GM18507 (cell line): ENCODE results near the gene TTLL11.

Experiments
- DNase-seq: peaks from one replicate; pipeline ENCODE4 v3.0.0; 2011; ENCODE audit warnings: low read depth; ENCODE audit not compliant: insufficient read length; ENCODE audit errors: extremely low spot score
- FAIRE-seq: peaks from 2 replicates; lab custom pipeline; 2011; peaks lifted over from hg19 to GRCh38; lab: Jason Lieb, UNC

Gene TTLL11

DNA sequence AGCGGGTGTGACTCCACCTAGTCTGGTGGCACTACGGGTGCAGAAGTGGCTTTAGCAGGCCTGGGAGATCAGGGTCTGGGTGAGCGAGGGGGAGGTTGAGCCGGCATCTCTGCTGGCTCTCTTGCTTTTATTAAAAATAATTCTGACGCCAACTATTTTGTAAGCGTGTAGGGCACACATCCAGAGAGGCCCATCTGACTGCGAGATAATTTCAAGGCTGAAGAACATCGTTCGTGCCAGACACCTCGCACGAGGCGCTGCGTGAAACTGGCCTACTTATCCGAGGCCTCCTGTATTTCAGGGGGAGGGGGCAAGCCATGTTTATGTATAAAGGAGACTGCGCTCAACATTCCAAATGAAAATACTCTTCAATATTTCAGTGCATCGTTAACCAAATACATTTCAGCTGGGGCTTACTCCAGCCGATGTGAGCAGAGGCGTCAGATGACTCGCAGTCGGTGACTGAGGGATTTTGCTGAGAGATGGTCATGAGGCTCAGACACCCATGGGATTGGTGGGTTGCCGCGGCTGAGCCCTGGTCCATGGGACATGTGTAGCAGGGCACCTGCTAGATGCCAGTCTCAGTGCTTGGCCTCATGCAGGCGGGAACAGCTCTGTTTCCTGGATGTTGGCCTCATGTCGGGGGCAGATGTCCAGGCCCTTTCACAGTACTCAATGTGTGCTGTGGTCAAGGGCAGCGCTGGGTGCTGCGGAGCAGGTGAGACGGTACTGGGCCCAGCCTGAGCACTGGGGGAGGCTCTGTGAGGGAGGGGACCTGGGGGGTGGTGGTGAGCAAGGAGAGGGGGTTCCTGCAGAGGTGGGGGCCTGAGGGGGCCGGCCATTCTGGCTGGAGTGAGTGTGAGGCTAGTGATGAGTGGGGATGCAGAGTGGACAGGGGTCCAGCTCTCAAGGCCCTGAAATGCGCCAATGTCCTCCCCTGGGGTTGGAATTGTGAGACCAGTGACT lies 240.2 kb downstream of the TTLL11 start:
- DNase-seq (no peak), FAIRE-seq (no peak)

DNA sequence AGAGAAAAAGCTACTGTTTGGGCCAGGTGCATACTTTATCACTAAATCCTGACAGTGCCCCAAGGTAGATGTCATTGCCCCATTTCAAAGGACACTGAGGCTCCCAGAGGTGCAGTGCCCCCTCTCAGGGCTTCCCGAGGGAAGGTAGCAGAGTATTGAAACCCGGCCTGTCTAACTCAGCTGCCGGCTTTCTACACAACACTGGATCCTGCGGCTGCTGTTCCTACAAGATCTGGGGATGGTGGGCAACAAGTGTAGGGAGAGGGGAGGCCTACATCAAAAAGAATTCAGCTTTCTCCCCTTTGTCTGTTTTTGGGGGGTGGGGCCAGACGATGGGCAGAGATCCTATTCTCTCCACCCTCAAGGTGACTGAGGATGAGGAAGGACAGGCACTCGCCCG lies 240.9 kb downstream of the TTLL11 start:
- DNase-seq (no peak), FAIRE-seq (no peak)

DNA sequence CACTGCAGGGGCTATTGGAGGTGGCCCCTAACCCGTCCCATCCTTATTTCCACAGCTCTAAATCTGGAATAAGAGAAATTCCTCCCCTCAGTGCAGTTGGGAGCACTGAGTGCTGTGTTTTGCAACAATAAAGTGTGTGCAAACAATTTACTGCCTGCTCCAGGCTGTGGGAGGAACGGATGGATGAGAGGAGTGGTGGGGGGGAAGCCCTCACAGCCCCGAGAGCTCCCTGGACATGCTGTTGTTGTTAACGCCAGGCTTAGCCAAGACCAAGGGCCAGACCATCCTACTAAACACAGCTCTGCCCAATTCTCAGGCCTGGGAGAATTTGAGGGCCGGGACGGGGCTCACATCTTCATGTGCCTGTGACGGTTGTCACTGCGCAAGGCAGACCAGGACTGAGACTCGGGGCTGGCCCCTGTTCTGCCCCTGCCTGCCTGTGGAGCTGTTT lies 241.4 kb downstream of the TTLL11 start:
- no peak for FAIRE-seq

DNA sequence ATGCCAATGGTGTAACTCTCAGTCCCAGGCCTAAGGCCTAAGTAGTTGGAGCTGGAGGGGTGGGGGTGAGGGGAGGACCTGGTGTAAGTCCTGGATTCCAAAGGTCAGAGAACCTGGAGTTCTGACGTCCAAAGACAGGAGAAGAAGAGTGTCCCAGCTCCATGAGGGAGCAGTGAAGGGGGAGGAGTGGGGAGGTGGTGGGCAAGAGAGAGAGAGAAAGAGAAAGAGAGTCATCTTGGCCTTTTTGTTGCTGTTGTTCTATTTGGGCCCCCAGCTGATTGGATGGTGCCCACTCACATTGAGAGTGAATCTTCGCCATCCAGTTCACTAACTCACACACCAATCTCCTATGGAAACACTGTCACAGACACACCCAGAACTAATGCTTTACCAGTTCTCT lies 242.7 kb downstream of the TTLL11 start:
- FAIRE-seq (no peak), DNase-seq (no peak)

More for the DNA sequence above, 241.4 kb downstream of the TTLL11 start:
- DNase-seq = no peak

DNA sequence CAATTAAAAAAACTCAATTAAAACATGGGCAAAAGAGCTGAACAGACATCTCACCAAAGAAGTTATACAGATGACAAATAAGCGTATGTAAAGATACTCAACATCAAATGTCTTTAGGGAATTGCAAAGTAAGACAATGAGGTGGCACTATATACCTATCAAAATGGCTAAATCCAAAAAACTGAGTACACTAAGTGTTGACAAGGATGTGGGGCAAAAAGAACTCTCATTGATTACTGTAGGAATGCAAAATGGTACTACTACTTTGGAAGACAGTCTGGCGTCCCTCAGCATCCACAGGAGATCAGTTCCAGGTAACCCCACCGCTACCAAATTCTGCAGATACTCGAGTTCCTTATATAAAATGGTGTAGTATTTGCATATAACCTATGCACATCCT lies 243.6 kb downstream of the TTLL11 start:
- FAIRE-seq (no peak), DNase-seq (no peak)

DNA sequence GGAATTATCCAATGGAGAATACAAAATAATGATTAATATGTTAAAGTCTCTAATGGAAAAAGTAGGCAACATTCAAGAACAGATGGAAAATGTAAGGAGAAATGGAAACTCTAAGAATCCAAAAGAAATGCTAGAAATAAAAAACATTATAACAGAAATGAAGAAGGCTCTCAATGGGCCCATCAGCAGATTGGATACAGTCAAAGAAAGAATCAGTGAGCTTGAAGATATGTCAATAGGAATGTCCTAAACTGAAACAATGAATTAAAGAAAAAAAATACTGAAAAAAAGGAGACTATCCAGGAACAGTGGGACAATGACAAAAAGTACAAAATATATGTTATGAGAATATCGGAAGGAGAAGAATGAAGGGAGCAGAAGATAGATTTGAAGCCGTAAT lies 248.5 kb downstream of the TTLL11 start:
- FAIRE-seq (no peak), DNase-seq (no peak)

DNA sequence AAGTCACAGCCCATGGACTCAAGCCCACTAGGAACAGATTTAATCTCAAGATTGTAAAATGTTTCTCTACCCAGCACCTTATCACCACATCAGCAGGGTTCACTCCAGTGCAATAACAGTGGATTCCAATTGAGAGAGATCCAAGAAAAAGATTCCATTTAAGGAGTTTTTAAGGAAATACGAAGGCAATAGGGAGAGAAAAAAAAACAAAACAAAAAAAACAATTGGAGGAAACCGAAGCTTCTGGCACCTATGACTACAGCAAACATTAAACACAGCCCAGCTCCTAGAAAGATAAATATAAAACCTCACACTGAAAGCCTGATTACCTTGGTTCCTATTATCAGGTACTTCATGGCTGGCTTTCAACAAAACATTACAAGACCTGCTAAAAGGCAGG lies 249.0 kb downstream of the TTLL11 start:
- no peak for FAIRE-seq

DNA sequence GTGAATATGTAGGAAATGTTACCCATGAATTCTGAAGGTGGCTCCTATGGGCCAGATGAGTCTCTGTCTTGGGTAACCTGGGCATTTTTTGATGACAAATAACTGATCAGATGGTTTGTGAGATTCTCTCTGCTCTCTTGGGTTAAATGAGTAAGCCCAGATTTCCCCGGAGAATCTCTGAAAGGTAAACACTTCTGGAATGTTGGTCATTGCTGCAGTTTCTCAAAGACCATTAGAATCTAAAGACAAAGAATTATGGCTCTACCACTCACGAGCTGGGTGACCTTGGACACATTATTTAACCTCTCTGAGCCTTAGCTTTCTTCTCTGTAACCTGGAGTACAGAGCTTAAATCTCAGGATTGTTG lies 250.5 kb downstream of the TTLL11 start:
- FAIRE-seq (no peak), DNase-seq (no peak)

More for the DNA sequence above, 249.0 kb downstream of the TTLL11 start:
- no peak for DNase-seq

DNA sequence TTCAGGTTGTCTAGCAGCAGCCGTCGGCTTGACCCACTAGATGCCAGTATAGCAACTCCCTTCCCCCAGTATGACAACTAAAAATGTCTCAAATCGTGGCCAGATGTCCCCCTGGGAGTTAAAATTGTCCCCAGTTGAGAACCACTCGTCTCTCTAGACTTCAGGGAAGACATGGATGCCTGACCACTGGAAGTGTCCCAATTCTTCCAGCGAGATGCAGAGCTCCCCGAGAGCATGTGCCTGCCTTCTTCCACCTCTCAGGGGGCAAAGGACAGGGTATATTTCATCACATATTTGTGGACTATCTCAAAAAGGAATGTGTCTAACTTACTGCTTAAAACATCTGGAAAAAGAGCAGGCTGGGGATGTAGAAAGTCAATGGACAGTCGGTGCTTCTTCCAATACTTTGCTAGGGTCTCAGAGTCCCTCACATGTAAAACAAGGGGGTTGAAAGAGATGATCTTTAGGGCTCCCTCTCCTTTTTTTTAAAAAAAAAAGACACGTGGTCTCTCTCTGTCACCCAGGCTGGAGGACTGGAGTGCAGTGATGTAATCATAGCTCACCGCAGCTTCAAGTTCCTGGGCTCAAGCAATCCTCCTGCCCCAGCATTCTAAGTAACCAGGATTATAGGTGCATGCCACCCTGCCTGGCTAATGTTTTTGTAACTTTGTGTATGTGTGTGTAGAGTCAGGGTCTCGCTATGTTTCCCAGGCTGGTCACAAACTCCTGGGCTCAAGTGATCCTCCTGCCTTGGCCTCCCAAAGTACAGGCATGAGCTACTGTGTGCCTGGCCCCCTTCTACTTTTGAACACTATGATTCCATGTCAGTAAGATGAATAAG lies 251.1 kb downstream of the TTLL11 start:
- DNase-seq (no peak), FAIRE-seq (no peak)

DNA sequence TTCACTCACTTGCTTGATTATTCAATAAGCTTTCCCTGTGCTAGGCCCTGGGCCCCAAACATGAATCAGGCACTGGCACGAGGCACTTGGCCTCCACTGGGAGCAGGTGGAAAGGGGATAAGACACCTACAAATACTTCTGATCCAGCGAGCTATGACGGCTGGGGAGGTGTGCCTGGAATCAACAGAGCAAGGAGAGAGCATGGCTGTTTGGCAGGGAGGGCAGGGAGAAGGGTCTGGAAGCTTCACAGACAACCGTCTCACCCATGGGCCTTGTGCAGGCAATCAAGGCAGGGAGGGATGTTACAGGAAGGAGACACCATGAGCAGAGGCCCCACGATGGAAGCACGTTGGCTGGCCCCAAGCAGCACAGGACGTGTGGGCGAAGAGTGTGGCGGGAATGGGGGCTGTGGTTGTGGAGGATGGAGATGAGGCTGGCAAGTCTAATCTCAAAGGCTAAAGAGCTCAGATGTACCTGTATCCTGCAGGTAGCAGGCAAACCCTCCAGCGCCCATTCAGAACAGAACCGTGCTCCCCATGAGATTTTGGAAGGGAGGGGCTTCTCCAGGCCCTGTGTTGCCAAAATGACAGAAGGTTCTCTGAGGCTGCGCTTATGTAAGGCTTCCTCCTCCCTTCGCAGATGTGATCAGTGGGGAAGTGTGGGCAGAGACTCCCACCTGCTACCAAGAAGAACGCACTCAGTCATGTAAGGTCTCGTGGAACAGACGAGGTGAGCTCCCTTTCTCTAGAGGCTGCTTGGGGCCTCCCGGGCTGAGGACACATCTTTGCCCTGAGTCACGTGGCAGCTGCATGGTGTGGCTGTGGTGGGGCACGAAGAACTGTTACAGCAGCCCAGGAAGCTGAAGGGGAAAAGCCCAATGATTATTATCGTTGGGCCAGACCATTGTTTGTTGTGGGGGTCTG lies 252.0 kb downstream of the TTLL11 start:
- DNase-seq = no peak
- FAIRE-seq = no peak

DNA sequence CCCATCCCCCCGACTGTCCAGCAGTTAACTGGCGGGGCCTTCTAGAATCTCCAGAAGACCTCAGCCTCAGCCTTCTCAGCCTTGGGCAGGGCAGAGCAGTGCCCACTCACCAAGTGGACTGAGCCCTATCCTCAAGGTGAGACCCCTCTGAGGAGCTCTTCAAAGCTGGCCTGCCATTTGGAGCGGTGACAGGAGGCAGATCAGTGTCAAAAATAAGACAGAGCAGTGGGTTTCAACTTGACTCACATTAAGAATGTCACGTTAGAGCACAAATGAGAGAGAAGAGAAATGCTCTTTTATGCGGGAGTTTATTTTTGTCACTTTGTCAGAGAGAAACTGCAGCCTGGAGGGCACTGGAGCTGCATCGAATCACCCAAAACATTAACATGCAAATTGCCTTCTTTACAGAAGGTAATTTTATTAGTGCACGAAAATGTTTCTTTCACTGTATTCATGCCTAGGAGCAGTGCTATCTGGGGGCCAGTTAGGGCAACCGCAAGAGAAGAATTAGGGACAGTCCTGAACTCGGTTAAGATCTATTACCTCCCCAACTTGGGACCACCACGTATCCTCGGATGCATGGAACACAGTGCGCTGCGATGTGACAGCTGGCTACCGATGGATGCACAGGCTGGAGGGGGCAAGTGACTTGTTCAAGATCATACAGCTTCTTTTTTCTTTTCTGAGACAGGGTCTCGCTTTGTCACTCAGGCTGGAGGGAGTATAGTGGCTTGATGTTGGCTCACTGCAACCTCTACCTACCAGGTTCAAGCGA lies 253.2 kb downstream of the TTLL11 start:
- FAIRE-seq = peak; percentile 70
- DNase-seq = no peak

DNA sequence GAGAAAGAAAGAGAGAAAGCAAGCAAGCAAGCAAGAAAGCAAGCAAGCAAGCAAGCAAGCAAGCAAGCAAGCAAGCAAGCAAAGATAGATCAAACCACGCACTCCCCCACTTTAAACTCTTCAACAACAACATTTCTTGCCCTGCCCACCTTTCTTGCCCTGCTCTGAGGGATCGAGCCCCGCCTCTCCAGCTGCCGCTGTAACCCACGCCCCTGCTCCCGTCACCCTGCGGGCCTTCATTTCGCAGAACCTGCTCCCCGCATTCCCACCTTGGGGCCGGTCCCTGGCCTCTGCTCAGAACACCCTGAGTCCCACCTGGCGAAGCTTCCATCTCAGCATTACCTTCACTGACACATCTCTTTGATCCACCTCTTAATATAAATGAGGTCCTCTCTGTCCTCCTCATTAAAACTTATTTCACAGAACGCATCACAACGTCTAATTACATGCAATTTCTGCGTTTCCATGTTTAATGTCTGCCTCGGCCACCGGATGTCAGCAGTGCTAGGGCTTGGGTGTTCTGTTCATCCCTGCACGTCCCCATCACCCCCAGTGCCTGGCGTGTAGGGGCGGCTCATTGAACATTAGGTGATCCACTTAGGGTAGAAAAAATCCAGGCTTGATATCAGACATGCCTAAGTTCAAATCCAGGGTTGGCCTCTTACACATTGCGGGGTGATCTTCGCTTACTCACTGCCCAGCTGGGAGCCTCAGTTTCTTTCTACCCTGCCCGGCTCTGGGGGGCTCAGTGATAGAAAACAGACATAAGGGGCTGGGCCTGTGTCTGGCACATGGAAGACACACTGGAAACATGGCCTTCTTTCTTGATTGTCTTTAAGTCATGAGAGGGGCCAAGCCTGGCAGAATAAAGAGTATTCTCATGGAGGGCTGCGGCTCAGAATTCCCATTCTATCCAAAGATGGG lies 254.1 kb downstream of the TTLL11 start:
- DNase-seq (no peak), FAIRE-seq (no peak)

DNA sequence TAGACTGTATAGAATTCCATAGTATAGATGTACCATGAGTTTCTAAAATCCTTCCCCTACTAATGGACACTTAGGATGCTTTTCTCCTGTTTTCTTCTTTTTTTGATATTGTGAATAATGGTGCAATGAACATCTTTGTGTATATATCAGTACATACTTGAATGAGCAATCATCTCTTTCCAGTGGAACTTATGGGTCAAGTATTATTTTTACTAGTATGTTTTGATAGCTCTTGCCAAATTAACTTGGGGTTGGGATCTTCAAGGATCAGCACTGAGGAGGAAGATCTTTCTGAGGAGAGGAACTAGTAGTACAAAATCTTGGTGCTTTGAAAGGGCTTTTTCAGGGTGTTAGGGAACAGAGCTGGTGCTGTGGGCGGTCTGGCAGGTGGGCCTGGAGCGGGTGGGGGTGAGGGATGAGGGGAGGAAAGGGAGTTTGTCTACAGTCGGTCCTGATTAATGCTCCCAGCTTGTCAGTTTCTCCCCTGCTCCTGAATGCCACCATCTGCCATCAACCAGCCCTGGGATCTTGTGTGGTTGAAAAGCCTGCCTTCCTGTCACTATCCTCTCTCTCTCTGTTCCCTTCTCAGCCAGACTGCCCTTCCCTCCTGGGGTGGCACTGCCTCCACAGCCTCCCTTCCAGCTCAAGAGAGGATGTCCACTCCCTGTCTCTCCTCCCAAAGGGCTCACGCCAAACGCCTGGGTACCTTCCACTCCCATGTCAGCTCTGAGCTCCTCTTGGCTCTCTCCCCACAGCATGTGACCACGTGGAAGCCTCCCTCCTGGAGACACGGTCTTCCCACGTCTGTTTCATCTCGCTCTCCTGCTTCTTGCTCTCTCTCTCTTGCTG lies 255.8 kb downstream of the TTLL11 start:
- DNase-seq (no peak), FAIRE-seq (no peak)

DNA sequence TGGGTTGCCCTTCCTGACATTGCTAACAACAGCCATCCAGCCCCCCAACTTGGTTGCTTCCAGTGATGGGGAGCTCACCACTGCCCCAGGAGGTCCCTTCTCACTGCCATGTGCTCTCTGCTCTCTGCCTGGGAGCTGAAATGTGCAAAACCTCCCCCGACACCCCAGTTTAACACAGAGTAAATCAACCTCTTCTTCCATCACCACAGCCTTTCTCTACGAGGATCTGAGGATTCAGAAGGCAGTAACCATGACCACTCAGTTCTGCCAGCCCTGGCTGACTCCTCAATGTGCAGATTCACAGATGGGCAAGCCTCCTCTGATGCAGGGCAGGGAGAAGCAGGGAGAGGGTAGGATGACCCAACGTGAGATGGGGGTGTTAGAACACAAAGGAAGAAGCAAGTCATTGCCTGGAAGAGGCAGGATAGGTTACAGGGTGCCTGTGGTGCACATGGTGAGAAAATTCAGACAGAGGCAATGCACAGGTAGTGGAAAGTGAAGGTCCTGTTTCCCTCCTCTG lies 256.7 kb downstream of the TTLL11 start:
- no peak for FAIRE-seq
- no peak for DNase-seq

DNA sequence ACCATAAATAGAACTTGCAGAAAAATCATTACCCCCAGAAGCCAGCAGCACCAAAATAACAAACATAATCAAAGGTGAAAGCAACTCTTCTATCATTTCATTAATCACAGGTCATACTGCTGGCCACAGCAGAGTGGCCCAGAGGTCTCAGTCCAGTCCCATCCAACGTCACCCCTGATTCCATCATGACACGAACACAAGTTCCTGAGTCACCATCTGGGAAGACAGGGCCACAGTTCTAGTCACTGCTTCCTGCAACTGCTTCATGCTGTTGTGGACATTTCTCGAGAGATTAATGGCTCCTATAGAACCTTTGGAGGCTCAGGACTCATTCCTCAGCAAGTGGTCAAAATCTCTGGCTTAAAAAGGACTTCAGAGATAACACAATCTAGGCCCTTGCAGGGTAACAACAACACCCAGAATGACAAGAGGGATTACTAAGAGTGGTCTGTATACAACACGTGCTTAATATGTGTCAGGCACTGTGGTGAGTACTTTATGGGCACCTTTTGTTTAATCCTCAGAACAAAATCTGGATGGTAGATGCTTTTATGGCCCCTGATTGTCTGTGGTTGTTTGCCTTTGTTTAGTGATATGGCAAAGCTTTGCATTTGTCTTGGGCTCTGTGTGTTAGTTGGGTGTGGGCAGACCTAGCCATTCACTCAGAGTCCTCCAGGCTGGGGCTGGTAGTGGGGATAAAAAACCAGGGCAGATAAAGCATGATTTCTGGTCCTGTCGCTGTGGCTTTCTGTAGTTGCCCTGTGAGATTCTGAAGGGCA lies 257.3 kb downstream of the TTLL11 start:
- no peak for DNase-seq
- no peak for FAIRE-seq

DNA sequence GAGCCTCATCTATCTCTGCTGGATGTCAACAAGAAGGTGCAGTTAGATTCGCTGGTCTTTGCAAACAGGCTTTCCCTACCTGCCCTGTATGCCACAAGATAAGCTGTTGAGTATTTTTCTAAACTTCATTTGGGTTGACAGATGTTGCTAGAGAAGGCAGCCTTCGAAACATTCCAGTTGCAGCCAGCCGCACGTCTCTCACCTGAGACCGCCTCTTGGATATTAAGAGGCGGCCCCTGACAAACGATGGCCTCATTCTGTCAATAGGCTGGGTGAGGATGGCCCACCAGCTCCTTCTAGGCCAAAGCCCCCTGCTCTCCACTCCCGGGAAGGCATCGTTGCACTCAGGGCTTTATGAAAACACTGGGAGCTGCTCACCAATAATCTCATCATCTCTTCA lies 260.0 kb downstream of the TTLL11 start:
- FAIRE-seq (no peak), DNase-seq (no peak)
